ENCODE data around the gene OSCP1. TPM values are rescaled to one million over a fixed set of nuclear protein-coding genes. Genes with fewer than 3 reads are reported as not detected.

The OSCP1 gene
- total and polyA plus RNA-seq, 10 donors = 0.70 to 3.3 (median 1.4) TPM

DNA sequence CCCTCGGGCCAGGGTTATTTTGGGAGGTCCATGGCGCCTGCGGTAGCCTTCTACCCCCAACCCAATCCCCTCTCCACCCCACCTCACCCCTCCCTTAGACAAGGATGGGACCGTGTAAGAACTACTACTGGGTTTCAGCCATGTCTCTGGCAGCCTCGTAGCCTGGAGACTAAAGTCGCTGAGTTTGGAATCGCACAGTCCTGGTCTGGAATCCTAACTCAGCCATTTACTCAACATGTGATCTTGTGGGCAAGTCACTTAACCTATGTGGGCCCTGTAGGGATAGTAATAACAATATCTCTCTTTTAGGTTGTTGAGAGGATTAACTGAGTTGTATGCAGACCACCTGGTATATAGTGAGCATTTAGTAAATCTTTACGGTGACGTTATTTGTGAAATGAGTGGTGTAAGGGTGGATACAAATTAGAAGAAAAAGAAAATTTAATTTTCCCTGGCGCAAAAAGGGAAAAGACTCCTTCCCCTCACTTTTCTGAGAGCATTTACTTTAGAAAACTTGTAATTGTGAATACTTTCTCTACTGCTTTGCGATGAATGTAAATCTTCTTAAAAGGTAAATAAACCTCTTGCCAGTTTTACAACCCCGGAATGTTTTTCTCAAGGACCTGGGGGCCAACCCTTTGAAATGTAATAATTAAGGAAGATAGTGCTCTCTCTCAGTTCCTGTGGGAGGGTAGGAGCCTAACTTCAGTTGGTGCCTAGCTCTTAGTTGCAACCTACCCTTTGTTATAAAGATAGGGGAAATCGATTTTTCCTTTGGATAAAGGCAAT lies 14.5 kb upstream of the OSCP1 start:
- TF ChIP-seq POLR2AphosphoS5 (IDR thresholded peaks at IDR 0.05) (no peak), CTCF (IDR thresholded peaks at IDR 0.05 in 8 of 11, conservative IDR thresholded peaks at IDR 0.05 in 3 of 11) (no peak), POLR2A (IDR thresholded peaks at IDR 0.05) (no peak)
- peak overlapping the region; percentile 88 to 95 (median 91) for H3K27ac ChIP-seq
- 33 to 41% (median 38%) methylated on average over 13 of the region's 13 CpGs for WGBS, 5 donors
- peaks cover 11 to 50% (median 22%) of the 10 kb centered on the region in 6 donors for H3K4me1 ChIP-seq
- no peaks in the 10 kb centered on the region for H3K27me3 ChIP-seq (replicated peaks in 1 of 7)
- intact Hi-C loops (cut with DNase I; ENCODE audit: low total_unique reads) = no loop called here
- H3K36me3 ChIP-seq = peaks cover 0 to 73% (median 27%) of the 10 kb centered on the region in 6 donors
- peak overlapping the region; percentile 73 to 99 (median 98) for H3K4me3 ChIP-seq
- DNase-seq = peak; percentile 2
- H3K9me3 ChIP-seq = no peaks in the 10 kb centered on the region

- Histone ChIP-seq H3K4me3 (peak within 1 kb of the TSS; percentile 73 to 99 (median 98)), H3K27me3 (replicated peaks in 1 of 7) (no peaks in the 10 kb centered on the region), H3K27ac (peak within 1 kb of the TSS; percentile 88 to 95 (median 91)), H3K9me3 (no peaks in the 10 kb centered on the region), H3K4me1 (peaks cover 11 to 58% (median 24%) of the 10 kb centered on the region in 6 donors), H3K36me3 (peaks cover 0 to 73% (median 31%) of the 10 kb centered on the region in 6 donors)
- WGBS, 5 donors = 0% methylated on average over 62 to 65 of the region's 65 CpGs
- DNase-seq = peak; percentile 99
- TF ChIP-seq POLR2A (IDR thresholded peaks at IDR 0.05) (peak in 2 of 3 donors; percentile 37 to 89), POLR2AphosphoS5 (IDR thresholded peaks at IDR 0.05) (peak; percentile 95 to 98 (median 97)), CTCF (IDR thresholded peaks at IDR 0.05 in 8 of 11, conservative IDR thresholded peaks at IDR 0.05 in 3 of 11) (peak in 3 of 11 experiments; percentile 5 to 25 (median 11))
- intact Hi-C loops (cut with DNase I; ENCODE audit: low total_unique reads) = no loop called here
These were observed 13.8 kb upstream of the OSCP1 start, which contains the start of gene MRPS15 for GRCh38 chr1:36463803-36464604. Gene MRPS15, minus strand, starts transcription at chr1:36464384. Its CDS starts 109 bp downstream, at chr1:36464275.

DNA sequence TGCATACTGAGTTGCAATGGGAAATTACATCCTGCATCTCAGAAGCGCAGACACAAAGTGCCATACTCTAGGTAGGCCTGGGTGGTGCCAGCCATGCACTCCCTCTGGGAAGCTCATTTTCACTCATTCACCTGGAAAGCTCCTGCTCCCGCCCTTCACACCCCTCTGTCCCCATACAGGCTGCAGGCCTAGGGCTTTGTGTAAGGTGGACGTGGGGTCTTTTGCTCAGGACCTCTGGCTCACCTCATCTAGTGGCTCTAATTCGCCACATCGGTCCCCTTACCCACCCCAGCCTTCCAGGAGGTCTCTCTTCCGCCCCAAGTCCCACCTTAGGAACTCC lies 13.2 kb upstream of the OSCP1 start:
- no peak for DNase-seq
- H3K4me1 ChIP-seq = peaks cover 11 to 63% (median 30%) of the 10 kb centered on the region in 6 donors
- H3K27ac ChIP-seq = peak overlapping the region in 5 of 8 donors; percentile 90 to 95 (median 93)
- no peaks in the 10 kb centered on the region for H3K9me3 ChIP-seq
- intact Hi-C loops (cut with DNase I; ENCODE audit: low total_unique reads) = no loop called here
- H3K4me3 ChIP-seq = peak overlapping the region; percentile 73 to 99 (median 98)
- 7 to 27% (median 19%) methylated on average over 5 to 6 of the region's 6 CpGs for WGBS, 5 donors
- H3K36me3 ChIP-seq = peaks cover 0 to 73% (median 34%) of the 10 kb centered on the region in 6 donors
- no peak for TF ChIP-seq POLR2AphosphoS5 (IDR thresholded peaks at IDR 0.05)
- TF ChIP-seq CTCF (IDR thresholded peaks at IDR 0.05 in 8 of 11, conservative IDR thresholded peaks at IDR 0.05 in 3 of 11) = no peak
- TF ChIP-seq POLR2A (IDR thresholded peaks at IDR 0.05) = no peak
- H3K27me3 ChIP-seq (replicated peaks in 1 of 7) = no peaks in the 10 kb centered on the region
